Testis (tissue), 3 donors: ENCODE data around the gene SEMA4D. TPM values are rescaled to one million over a fixed set of nuclear protein-coding genes. Genes with fewer than 3 reads are reported as not detected.

ENCODE experiments used
- DNase-seq: peaks from one replicate; pipeline ENCODE4 v3.0.0-alpha.2; 2019
- H3K27ac ChIP-seq, 2 donors: fragments of 200-600 bp; sonication (generic); one replicate each; pipeline ENCODE4 v1.5.1; 2019
- H3K27me3 ChIP-seq: fragments of 200-600 bp; sonication (generic); one replicate; pipeline ENCODE4 v1.5.1; 2019
- H3K36me3 ChIP-seq: fragments of 200-600 bp; sonication (generic); one replicate; pipeline ENCODE4 v1.5.1; 2017; ENCODE audit warnings: low read depth; ENCODE audit errors: missing control alignments
- H3K4me1 ChIP-seq: fragments of 200-600 bp; sonication (generic); one replicate; pipeline ENCODE4 v1.5.1; 2019
- H3K4me3 ChIP-seq, 2 donors: fragments of 200-600 bp; sonication (generic); one replicate each; pipeline ENCODE4 v1.5.1; 2017 to 2019
- H3K9me3 ChIP-seq: fragments of 200-600 bp; sonication (generic); one replicate; pipeline ENCODE4 v1.5.1; 2017
- CTCF ChIP-seq, 3 experiments: fragments of 450-650 bp in 2 of 3; fragments of 200-600 bp in 1 of 3; sonication (generic) in 1 of 3; IDR thresholded peaks; one replicate each; pipeline ENCODE4 v1.5.1; 2016 to 2019; ENCODE audit warnings: antibody characterized with exemption in 3 of 3, mild to moderate bottlenecking in 2 of 3, moderate library complexity in 1 of 3
- POLR2A ChIP-seq: fragments of 450-650 bp; IDR thresholded peaks from one replicate; pipeline ENCODE4 v1.6.1; 2017; ENCODE audit warnings: antibody characterized with exemption, mild to moderate bottlenecking, moderate library complexity
- WGBS, 2 donors: methylation state at CpG; one replicate each; pipeline ENCODE4 v1.1.5; 2018; 5-methylcytosine and 5-hydroxymethylcytosine counted together
- intact Hi-C: fragments of 100-400 bp; cut with DNase I; formaldehyde crosslinking; loops from one replicate; pipeline ENCODE4 v1.15.1; 2023; ENCODE audit warnings: low total_unique reads
- polyA plus RNA-seq: library from polyadenylated mRNA; stranded (reverse); fragments of 350-450 nt; fragmentation: Illumina TruSeq; extraction: RNeasy Lipid Tissue Mini Kit (QIAGEN cat#74804); gene quantifications from one replicate; pipeline ENCODE4 v1.2.3, GENCODE V29; 2014; ENCODE audit warnings: low read depth, low replicate concordance; ENCODE audit not compliant: insufficient read depth
- total RNA-seq, 2 donors: library from RNA; depleted of rRNA; stranded (reverse); fragments of >200 nt; gene quantifications; one replicate each; pipeline ENCODE4 v1.2.3, GENCODE V29; 2016

Gene SEMA4D
- total and polyA plus RNA-seq, 3 donors from 2014 or later: 26.2 to 53.1 (median 38.7) TPM

GRCh38 chr9:89534515-89535287 is 36.8 kb upstream of the SEMA4D start:
- no peak for DNase-seq
- Histone ChIP-seq H3K4me1 (no peaks in the 10 kb centered on the region), H3K27me3 (no peaks in the 10 kb centered on the region), H3K9me3 (no peaks in the 10 kb centered on the region), H3K4me3 (no peak overlapping the region), H3K27ac (no peak overlapping the region), H3K36me3 (no peaks in the 10 kb centered on the region)
- TF ChIP-seq CTCF (IDR thresholded peaks at IDR 0.05) (no peak), POLR2A (no peak)
- WGBS, 2 donors: 75 to 83% methylated on average over 13 of the region's 13 CpGs
- intact Hi-C loops: no loop called here

- no peaks in the 10 kb centered on the region for H3K27me3 ChIP-seq
- no peaks in the 10 kb centered on the region for H3K9me3 ChIP-seq
- TF ChIP-seq POLR2A (no peak), CTCF (IDR thresholded peaks at IDR 0.05) (no peak)
- intact Hi-C loops: no loop called here
- no peak for DNase-seq
- no peaks in the 10 kb centered on the region for H3K36me3 ChIP-seq
- 70 to 72% methylated on average over 6 to 10 of the region's 10 CpGs for WGBS, 2 donors
- no peak overlapping the region for H3K4me3 ChIP-seq
- H3K27ac ChIP-seq: no peak overlapping the region
- no peaks in the 10 kb centered on the region for H3K4me1 ChIP-seq
Measured at GRCh38 chr9:89533411-89534095, 35.6 kb upstream of the SEMA4D start.

DNA sequence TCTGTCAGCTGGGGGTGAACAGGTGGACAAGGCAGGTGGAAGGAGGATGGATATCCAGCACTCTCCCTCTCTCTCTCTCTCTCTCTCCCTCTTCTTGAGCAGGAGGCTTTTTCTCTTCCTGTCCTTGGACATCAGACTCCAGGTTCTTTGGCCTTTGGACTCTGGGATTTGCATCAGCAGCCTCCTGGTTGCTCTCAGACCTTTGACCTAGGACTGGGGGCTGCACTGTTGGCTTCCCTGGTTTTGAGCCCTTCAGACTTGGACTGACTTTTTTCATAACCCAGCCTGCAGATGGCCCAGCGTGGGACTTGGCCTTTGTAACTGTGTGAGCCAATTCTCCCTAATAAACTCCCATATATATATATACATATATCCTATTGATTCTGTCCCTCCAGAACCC is 35.0 kb upstream of the SEMA4D start:
- no peaks in the 10 kb centered on the region for H3K9me3 ChIP-seq
- H3K27ac ChIP-seq: no peak overlapping the region
- H3K36me3 ChIP-seq: no peaks in the 10 kb centered on the region
- no peaks in the 10 kb centered on the region for H3K4me1 ChIP-seq
- DNase-seq: no peak
- 89 to 100% methylated on average over 1 of the region's 1 CpG for WGBS, 2 donors
- H3K4me3 ChIP-seq: no peak overlapping the region
- TF ChIP-seq POLR2A (no peak), CTCF (IDR thresholded peaks at IDR 0.05) (no peak)
- H3K27me3 ChIP-seq: no peaks in the 10 kb centered on the region
- intact Hi-C loops: no loop called here

GRCh38 chr9:89532478-89532877 is 34.6 kb upstream of the SEMA4D start:
- Histone ChIP-seq H3K36me3 (no peaks in the 10 kb centered on the region), H3K4me3 (no peak overlapping the region), H3K27ac (no peak overlapping the region), H3K9me3 (no peaks in the 10 kb centered on the region), H3K27me3 (no peaks in the 10 kb centered on the region), H3K4me1 (no peaks in the 10 kb centered on the region)
- no peak for DNase-seq
- intact Hi-C loops: no loop called here
- WGBS, 2 donors: 76 to 87% methylated on average over 3 to 4 of the region's 4 CpGs
- no peak for TF ChIP-seq POLR2A
- TF ChIP-seq CTCF (IDR thresholded peaks at IDR 0.05): no peak
